ENCODE results near the gene SLFN14.

DNA sequence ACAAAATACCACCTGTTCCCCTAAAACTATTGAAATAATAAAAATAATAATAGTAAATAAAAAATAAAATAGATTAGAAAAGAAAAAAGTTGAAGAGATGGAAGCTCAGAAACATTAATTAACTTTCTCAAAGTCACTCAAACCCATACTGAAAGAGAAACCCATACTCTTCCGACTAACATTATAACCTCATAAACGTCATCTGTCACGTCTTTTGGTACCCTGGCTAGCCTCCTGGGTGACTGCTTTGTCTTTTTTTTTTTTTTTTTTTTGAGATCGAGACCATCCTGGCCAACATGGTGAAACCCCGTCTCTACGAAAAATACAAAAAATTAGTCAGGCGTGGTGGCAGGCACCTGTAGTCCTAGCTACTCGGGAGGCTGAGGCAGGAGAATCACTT, 30.8 kb downstream of the SLFN14 start:
- TF ChIP-seq, protein P1, sequence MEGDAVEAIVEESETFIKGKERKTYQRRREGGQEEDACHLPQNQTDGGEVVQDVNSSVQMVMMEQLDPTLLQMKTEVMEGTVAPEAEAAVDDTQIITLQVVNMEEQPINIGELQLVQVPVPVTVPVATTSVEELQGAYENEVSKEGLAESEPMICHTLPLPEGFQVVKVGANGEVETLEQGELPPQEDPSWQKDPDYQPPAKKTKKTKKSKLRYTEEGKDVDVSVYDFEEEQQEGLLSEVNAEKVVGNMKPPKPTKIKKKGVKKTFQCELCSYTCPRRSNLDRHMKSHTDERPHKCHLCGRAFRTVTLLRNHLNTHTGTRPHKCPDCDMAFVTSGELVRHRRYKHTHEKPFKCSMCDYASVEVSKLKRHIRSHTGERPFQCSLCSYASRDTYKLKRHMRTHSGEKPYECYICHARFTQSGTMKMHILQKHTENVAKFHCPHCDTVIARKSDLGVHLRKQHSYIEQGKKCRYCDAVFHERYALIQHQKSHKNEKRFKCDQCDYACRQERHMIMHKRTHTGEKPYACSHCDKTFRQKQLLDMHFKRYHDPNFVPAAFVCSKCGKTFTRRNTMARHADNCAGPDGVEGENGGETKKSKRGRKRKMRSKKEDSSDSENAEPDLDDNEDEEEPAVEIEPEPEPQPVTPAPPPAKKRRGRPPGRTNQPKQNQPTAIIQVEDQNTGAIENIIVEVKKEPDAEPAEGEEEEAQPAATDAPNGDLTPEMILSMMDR (IDR thresholded peaks at IDR 0.05): no peak
- no peak for TF ChIP-seq POLR2A (IDR thresholded peaks at IDR 0.05)
